ENCODE results near the gene EMD.

GRCh38 chrX:154370300-154371016, 8.6 kb upstream of the EMD start:
- TF ChIP-seq CTCF (IDR thresholded peaks at IDR 0.05; ENCODE audit: insufficient read depth, low read length, poor library complexity, severe bottlenecking) (no peak), EZH2phosphoT487 (conservative IDR thresholded peaks at IDR 0.05; ENCODE audit: low read length) (no peak)

Data from SU-DHL-6 (cell line).